ENCODE data around the gene TMEM126B. TPM values are rescaled to one million over a fixed set of nuclear protein-coding genes. Genes with fewer than 3 reads are reported as not detected.

TMEM126B gene
- total and polyA plus RNA-seq, 2 of the 13 experiments (the other 11 are each of a cell fraction or from before 2014, with no cell fraction given), result 33.6 to 54.8 TPM

- FAIRE-seq (peak; percentile 30), ATAC-seq (peak; percentile 79), DNase-seq (ENCODE audit: low spot score) (no peak)
- in situ Hi-C loops (cut with HindIII; ENCODE audit: extremely low pct_ligation_motif_present, low pct_unique_long_range_greater_than_20kb) (no loop called here), intact Hi-C loops (cut with micrococcal nuclease; ENCODE audit: unreplicated experiment) (no loop called here)
- Histone ChIP-seq H3K4me1 (ENCODE audit: insufficient read depth, low read length) (peaks cover 33% of the 10 kb centered on the region; the same call in 1 of the 2 replicates), H3K4me3 (replicated peaks in 1 of 3; ENCODE audit: insufficient read depth in 1 of 3, low read depth in 2 of 3, low read length in 3 of 3) (peak overlapping the region; percentile 20 to 69 (median 44); a peak in 5 of 6 replicates), H2AFZ (ENCODE audit: low read length) (peak overlapping the region; percentile 67), H3K9me3 (ENCODE audit: low read length) (no peaks in the 10 kb centered on the region), H3K27me3 (ENCODE audit: control insufficient read depth in 1 of 2, insufficient read depth in 2 of 2, low read length in 2 of 2) (peaks cover 0 to 10% of the 10 kb centered on the region in 2 experiments; a peak in 1 of 5 replicates), H3K4me2 (ENCODE audit: low read depth, low read length) (peak overlapping the region; percentile 92), H3K79me2 (ENCODE audit: insufficient read depth, low read length) (no peaks in the 10 kb centered on the region), H4K20me1 (ENCODE audit: insufficient read depth, low read length) (no peaks in the 10 kb centered on the region), H3K36me3 (replicated peaks in 1 of 2; ENCODE audit: control insufficient read depth in 1 of 2, insufficient read depth in 2 of 2, low read length in 2 of 2) (no peaks in the 10 kb centered on the region), H3K9ac (ENCODE audit: insufficient read depth, low read depth, low read length) (peak overlapping the region; percentile 14), H3K27ac (ENCODE audit: extremely low read length, insufficient read depth, low read length) (no peak overlapping the region)
- POLR2A ChIA-PET, result interaction anchor here (1.3 to 2.1 kb wide), 3 partner anchors 20 to 57 kb away, joined by 5 to 11 read pairs (median 6); partner anchors contain the start of genes CREBZF, TMEM126A and TMEM126B
- BruUV-seq (replicated peaks), result no TSS peak
- WGBS (ENCODE audit: low lambda C conversion rate), result 11% methylated on average over 11 of the region's 15 CpGs
- CTCF ChIA-PET (ENCODE audit: low intra/inter-chr PET ratio, low total read pairs), result no interaction called here
- TF ChIP-seq GABPB1 (CRISPR knock-in tag; IDR thresholded peaks at IDR 0.05) (peak; percentile 29; the same call in 1 of the 2 replicates), ZNF776 (CRISPR knock-in tag; IDR thresholded peaks at IDR 0.05) (0 out of 2 replicates have a peak, but pooled peaks have one; percentile 56), SPEN (CRISPR knock-in tag; IDR thresholded peaks at IDR 0.05; ENCODE audit: low read depth) (0 out of 2 replicates have a peak, but pooled peaks have one; percentile 17), ZNF597 (CRISPR knock-in tag; IDR thresholded peaks at IDR 0.05) (no peak), HIVEP1 (CRISPR knock-in tag; IDR thresholded peaks at IDR 0.05) (peak; percentile 33; the same call in 1 of the 2 replicates), ZNF441 (CRISPR knock-in tag; IDR thresholded peaks at IDR 0.05; ENCODE audit: borderline replicate concordance) (no peak), DNMT1 (CRISPR knock-in tag; IDR thresholded peaks at IDR 0.05) (0 out of 2 replicates have a peak, but pooled peaks have one; percentile 29), ZNF747 (CRISPR knock-in tag; IDR thresholded peaks at IDR 0.05; ENCODE audit: borderline replicate concordance) (no peak), ZNF501 (CRISPR knock-in tag; IDR thresholded peaks at IDR 0.05) (peak; percentile 41; the same call in 1 of the 2 replicates), ZNF564 (CRISPR knock-in tag; IDR thresholded peaks at IDR 0.05) (0 out of 2 replicates have a peak, but pooled peaks have one; percentile 45)
- TF ChIP-seq, protein P1, sequence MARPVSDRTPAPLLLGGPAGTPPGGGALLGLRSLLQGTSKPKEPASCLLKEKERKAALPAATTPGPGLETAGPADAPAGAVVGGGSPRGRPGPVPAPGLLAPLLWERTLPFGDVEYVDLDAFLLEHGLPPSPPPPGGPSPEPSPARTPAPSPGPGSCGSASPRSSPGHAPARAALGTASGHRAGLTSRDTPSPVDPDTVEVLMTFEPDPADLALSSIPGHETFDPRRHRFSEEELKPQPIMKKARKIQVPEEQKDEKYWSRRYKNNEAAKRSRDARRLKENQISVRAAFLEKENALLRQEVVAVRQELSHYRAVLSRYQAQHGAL (CRISPR knock-in tag; IDR thresholded peaks at IDR 0.05; ENCODE audit: not compliant biosample characterization), result no peak
- TF ChIP-seq, protein P2, sequence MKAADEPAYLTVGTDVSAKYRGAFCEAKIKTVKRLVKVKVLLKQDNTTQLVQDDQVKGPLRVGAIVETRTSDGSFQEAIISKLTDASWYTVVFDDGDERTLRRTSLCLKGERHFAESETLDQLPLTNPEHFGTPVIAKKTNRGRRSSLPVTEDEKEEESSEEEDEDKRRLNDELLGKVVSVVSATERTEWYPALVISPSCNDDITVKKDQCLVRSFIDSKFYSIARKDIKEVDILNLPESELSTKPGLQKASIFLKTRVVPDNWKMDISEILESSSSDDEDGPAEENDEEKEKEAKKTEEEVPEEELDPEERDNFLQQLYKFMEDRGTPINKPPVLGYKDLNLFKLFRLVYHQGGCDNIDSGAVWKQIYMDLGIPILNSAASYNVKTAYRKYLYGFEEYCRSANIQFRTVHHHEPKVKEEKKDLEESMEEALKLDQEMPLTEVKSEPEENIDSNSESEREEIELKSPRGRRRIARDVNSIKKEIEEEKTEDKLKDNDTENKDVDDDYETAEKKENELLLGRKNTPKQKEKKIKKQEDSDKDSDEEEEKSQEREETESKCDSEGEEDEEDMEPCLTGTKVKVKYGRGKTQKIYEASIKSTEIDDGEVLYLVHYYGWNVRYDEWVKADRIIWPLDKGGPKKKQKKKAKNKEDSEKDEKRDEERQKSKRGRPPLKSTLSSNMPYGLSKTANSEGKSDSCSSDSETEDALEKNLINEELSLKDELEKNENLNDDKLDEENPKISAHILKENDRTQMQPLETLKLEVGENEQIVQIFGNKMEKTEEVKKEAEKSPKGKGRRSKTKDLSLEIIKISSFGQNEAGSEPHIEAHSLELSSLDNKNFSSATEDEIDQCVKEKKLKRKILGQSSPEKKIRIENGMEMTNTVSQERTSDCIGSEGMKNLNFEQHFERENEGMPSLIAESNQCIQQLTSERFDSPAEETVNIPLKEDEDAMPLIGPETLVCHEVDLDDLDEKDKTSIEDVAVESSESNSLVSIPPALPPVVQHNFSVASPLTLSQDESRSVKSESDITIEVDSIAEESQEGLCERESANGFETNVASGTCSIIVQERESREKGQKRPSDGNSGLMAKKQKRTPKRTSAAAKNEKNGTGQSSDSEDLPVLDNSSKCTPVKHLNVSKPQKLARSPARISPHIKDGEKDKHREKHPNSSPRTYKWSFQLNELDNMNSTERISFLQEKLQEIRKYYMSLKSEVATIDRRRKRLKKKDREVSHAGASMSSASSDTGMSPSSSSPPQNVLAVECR (CRISPR knock-in tag; IDR thresholded peaks at IDR 0.05; ENCODE audit: borderline replicate concordance), result peak; percentile 4; the same call in 1 of the 2 replicates
- TF ChIP-seq, protein P3, sequence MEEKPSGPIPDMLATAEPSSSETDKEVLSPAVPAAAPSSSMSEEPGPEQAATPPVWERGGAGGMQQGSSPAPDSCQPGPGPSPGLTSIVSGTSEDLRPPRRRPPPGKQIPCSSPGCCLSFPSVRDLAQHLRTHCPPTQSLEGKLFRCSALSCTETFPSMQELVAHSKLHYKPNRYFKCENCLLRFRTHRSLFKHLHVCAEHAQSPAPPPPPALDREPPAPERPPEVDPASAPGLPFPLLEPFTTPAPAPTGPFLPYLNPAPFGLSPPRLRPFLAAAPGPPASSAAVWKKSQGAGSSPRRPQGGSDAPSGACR (CRISPR knock-in tag; IDR thresholded peaks at IDR 0.05), result no peak
These were observed 56.9 kb downstream of the TMEM126B start for GRCh38 chr11:85685125-85685819.
